ELR (cell line): ENCODE data around the gene CTSC.
"Not testable (repeated sequence)": the region's sequence is repeated elsewhere in the genome, so short reads cannot be mapped to it uniquely, and the experiment has no call there.

Source experiments
- DNase-seq: peaks from one replicate; pipeline ENCODE4 v3.0.0-alpha.2; 2015; ENCODE audit warnings: low read depth

Gene CTSC

GRCh38 chr11:88352139-88352538, 14.6 kb upstream of the CTSC start:
- no peak for DNase-seq

GRCh38 chr11:88348870-88349269, 11.3 kb upstream of the CTSC start:
- no peak for DNase-seq

GRCh38 chr11:88345949-88346348, 8.4 kb upstream of the CTSC start:
- DNase-seq: no peak

- DNase-seq: peak; percentile 41
Observed at GRCh38 chr11:88345408-88345807, 7.9 kb upstream of the CTSC start.

- DNase-seq: no peak
Observed at GRCh38 chr11:88344869-88345268, 7.3 kb upstream of the CTSC start.

- no peak for DNase-seq
Observed at GRCh38 chr11:88341522-88342251, 4.2 kb upstream of the CTSC start.

GRCh38 chr11:88340366-88340935, 2.9 kb upstream of the CTSC start:
- peak; percentile 20 for DNase-seq

- peak; percentile 83 for DNase-seq
Observed at GRCh38 chr11:88337987-88338668, 592 bp upstream of the CTSC start.

- no peak for DNase-seq
Observed at GRCh38 chr11:88335284-88335683, 2.3 kb downstream of the CTSC start.

- no peak for DNase-seq
Observed at GRCh38 chr11:88333862-88334261, 3.7 kb downstream of the CTSC start.

- peak; percentile 27 for DNase-seq
Observed at GRCh38 chr11:88332851-88333250, 4.7 kb downstream of the CTSC start.

GRCh38 chr11:88330826-88331428, 6.6 kb downstream of the CTSC start:
- DNase-seq: no peak

- DNase-seq: no peak
Observed at GRCh38 chr11:88329563-88330250, 7.8 kb downstream of the CTSC start.

GRCh38 chr11:88327462-88328143, 9.9 kb downstream of the CTSC start:
- DNase-seq: no peak

- DNase-seq: no peak
Observed at GRCh38 chr11:88327061-88327460, 10.5 kb downstream of the CTSC start.

- DNase-seq: no peak
Observed at GRCh38 chr11:88326099-88326498, 11.4 kb downstream of the CTSC start.

- DNase-seq: no peak
Observed at GRCh38 chr11:88324562-88325345, 12.8 kb downstream of the CTSC start.

- DNase-seq: not testable (repeated sequence)
Observed at GRCh38 chr11:88322881-88323280, 14.7 kb downstream of the CTSC start.

- not testable (repeated sequence) for DNase-seq
Observed at GRCh38 chr11:88321412-88321811, 16.1 kb downstream of the CTSC start.

GRCh38 chr11:88320149-88320559, 17.4 kb downstream of the CTSC start:
- DNase-seq: peak; percentile 67

GRCh38 chr11:88318017-88318416, 19.5 kb downstream of the CTSC start:
- DNase-seq: no peak
